Heart left ventricle (tissue), 13 donors: ENCODE data around the gene TRDMT1.

Source experiments
- POLR2A ChIP-seq, 2 donors: fragments of 450-650 bp; IDR thresholded peaks; one replicate each; pipeline ENCODE4 v1.6.1; 2017; ENCODE audit warnings: antibody characterized with exemption in 2 of 2, mild to moderate bottlenecking in 2 of 2, moderate library complexity in 2 of 2
- TF ChIP-seq, protein P1 (sequence below), 12 donors: fragments of 200-600 bp; sonication (generic) in 4 of 12; IDR thresholded peaks; one replicate each; pipeline versions ENCODE4 v1.5.0 to v1.8.0; 2018 to 2022; ENCODE audit warnings: antibody characterized with exemption in 12 of 12, mild to moderate bottlenecking in 5 of 12
- donor health status: ischemic (EF 13 %, LVEDD 7.1; RV severe dilation, severe dysfunction).
- donor health status: DM: no; HTN: yes; CAD: no.
- donor health status: DM: no; HTN: no; CAD: no.
- donor health status: ischemic (EF 25% LVEDD 6.9; RV normal size, moderate dysfunction).
- donor health status: ischemic (EF 25% LVEDD 5.7; RV mildly dilated, moderate dysfunction).
- donor health status: ischemic (EF 35%, LVEDD 5.7; RV mildly dilated, moderate dysfunction).
- donor health status: nonischemic (EF 11% LVEDD 7.7; RV severe dilation, severe dysfunction).
- donor health status: DM: yes; HTN: yes; CAD: no.
- donor health status: PGD.
- donor health status: ischemic (EF 29% LVEDD 5.4; RV normal size, mild dysfunction).
- donor health status: nonischemic (EF 23%, LVEDD 6.1; RV moderate dilation, normal function).

DNA sequence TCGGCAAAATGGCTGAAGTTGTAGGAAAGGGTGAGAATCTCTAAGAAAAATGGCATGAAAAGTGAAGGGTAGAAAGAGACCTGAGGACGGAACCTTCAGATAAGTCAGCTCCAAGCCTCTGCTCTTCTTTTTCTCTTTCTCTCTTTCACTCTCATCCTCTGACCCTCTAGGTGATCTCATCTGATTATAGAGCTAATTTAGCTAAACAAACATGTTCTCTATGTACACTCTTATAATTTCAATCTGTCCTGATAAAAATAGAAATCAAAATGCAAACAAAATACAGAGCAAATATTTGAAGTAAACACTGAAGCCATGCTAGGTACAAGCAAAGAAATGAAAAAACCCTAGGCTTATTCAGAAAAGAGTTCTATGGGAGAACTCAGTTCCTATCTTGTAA lies 57.4 kb downstream of the TRDMT1 start:
- TF ChIP-seq, protein P1, sequence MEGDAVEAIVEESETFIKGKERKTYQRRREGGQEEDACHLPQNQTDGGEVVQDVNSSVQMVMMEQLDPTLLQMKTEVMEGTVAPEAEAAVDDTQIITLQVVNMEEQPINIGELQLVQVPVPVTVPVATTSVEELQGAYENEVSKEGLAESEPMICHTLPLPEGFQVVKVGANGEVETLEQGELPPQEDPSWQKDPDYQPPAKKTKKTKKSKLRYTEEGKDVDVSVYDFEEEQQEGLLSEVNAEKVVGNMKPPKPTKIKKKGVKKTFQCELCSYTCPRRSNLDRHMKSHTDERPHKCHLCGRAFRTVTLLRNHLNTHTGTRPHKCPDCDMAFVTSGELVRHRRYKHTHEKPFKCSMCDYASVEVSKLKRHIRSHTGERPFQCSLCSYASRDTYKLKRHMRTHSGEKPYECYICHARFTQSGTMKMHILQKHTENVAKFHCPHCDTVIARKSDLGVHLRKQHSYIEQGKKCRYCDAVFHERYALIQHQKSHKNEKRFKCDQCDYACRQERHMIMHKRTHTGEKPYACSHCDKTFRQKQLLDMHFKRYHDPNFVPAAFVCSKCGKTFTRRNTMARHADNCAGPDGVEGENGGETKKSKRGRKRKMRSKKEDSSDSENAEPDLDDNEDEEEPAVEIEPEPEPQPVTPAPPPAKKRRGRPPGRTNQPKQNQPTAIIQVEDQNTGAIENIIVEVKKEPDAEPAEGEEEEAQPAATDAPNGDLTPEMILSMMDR (IDR thresholded peaks at IDR 0.05), result no peak
- no peak for TF ChIP-seq POLR2A (IDR thresholded peaks at IDR 0.05)
